Hepatocyte (in vitro differentiated cells): ENCODE data around the gene DNER. TPM values are rescaled to one million over a fixed set of nuclear protein-coding genes. Genes with fewer than 3 reads are reported as not detected.
"Not testable (repeated sequence)": the region's sequence is repeated elsewhere in the genome, so short reads cannot be mapped to it uniquely, and the experiment has no call there.

Source experiments
- DNase-seq: peaks from one replicate; pipeline ENCODE4 v3.0.0-alpha.2; 2016; ENCODE audit warnings: low spot score
- H2AFZ ChIP-seq: fragments of 200-600 bp; sonication (generic); 2 replicates; pipeline ENCODE4 v1.6.0; 2016; ENCODE audit warnings: antibody characterized with exemption, mild to moderate bottlenecking
- H3K27ac ChIP-seq: fragments of 200-600 bp; sonication (generic); 2 replicates; pipeline ENCODE4 v1.5.1; 2016; ENCODE audit warnings: mild to moderate bottlenecking
- H3K27me3 ChIP-seq: fragments of 200-600 bp; sonication (generic); 2 replicates; pipeline ENCODE4 v1.6.1; 2016
- H3K36me3 ChIP-seq: fragments of 200-600 bp; sonication (generic); replicated peaks from 2 replicates; pipeline ENCODE4 v1.5.1; 2016; ENCODE audit warnings: low read depth; ENCODE audit not compliant: insufficient read depth
- H3K4me1 ChIP-seq: fragments of 200-600 bp; sonication (generic); 2 replicates; pipeline ENCODE4 v1.5.1; 2016; ENCODE audit warnings: mild to moderate bottlenecking, moderate library complexity; ENCODE audit not compliant: insufficient read depth
- H3K4me2 ChIP-seq: fragments of 200-600 bp; sonication (generic); 2 replicates; pipeline ENCODE4 v1.6.0; 2016
- H3K4me3 ChIP-seq: fragments of 200-600 bp; sonication (generic); 2 replicates; pipeline ENCODE4 v1.5.1; 2016; ENCODE audit warnings: mild to moderate bottlenecking
- H3K79me2 ChIP-seq: fragments of 200-600 bp; sonication (generic); 2 replicates; pipeline ENCODE4 v1.6.0; 2017; ENCODE audit warnings: mild to moderate bottlenecking
- H3K9me2 ChIP-seq: fragments of 200-600 bp; sonication (generic); replicated peaks from 2 replicates; pipeline ENCODE4 v1.6.0; 2017; ENCODE audit warnings: mild to moderate bottlenecking; ENCODE audit not compliant: insufficient read depth
- H3K9me3 ChIP-seq: fragments of 200-600 bp; sonication (generic); 2 replicates; pipeline ENCODE4 v1.5.1; 2016; ENCODE audit warnings: low read depth, mild to moderate bottlenecking
- H4K20me1 ChIP-seq: fragments of 200-600 bp; sonication (generic); 2 replicates; pipeline ENCODE4 v1.6.0; 2016; ENCODE audit warnings: mild to moderate bottlenecking; ENCODE audit not compliant: insufficient read depth, poor library complexity, severe bottlenecking
- EZH2 ChIP-seq: fragments of 200-600 bp; sonication (generic); IDR thresholded peaks from 2 replicates; pipeline ENCODE4 v1.6.1; 2016; ENCODE audit warnings: antibody characterized with exemption, mild to moderate bottlenecking, borderline replicate concordance
- EZH2phosphoT487 ChIP-seq: fragments of 200-600 bp; sonication (generic); IDR thresholded peaks from one replicate; pipeline ENCODE4 v1.6.1; 2018; ENCODE audit warnings: antibody characterized with exemption, mild to moderate bottlenecking, low read depth, moderate library complexity; ENCODE audit not compliant: unreplicated experiment, severe bottlenecking
- WGBS: methylation state at CpG from one replicate; pipeline ENCODE4 v1.1.6; 2016; ENCODE audit warnings: low lambda C conversion rate; ENCODE audit errors: missing lambda C conversion rate; 5-methylcytosine and 5-hydroxymethylcytosine counted together
- polyA plus RNA-seq: library from polyadenylated mRNA; unstranded; fragments of >200 nt; fragmentation: Nextera tagmentation; extraction: Ambion mirVana; gene quantifications from 2 replicates; pipeline ENCODE4 v1.2.1, GENCODE V29; 2016
- total RNA-seq: library from RNA; depleted of rRNA; stranded (reverse); fragments of >200 nt; gene quantifications from 2 replicates; pipeline ENCODE4 v1.2.3, GENCODE V29; 2014
- TF ChIP-seq, protein P1 (sequence below): fragments of 200-600 bp; sonication (generic); IDR thresholded peaks from 2 replicates; pipeline ENCODE4 v1.5.1; 2016; ENCODE audit warnings: antibody characterized with exemption, mild to moderate bottlenecking; ENCODE audit not compliant: poor library complexity

DNER gene
- total and polyA plus RNA-seq, 2 experiments from 2014 or later: 0.37 TPM; not detected in 1

DNA sequence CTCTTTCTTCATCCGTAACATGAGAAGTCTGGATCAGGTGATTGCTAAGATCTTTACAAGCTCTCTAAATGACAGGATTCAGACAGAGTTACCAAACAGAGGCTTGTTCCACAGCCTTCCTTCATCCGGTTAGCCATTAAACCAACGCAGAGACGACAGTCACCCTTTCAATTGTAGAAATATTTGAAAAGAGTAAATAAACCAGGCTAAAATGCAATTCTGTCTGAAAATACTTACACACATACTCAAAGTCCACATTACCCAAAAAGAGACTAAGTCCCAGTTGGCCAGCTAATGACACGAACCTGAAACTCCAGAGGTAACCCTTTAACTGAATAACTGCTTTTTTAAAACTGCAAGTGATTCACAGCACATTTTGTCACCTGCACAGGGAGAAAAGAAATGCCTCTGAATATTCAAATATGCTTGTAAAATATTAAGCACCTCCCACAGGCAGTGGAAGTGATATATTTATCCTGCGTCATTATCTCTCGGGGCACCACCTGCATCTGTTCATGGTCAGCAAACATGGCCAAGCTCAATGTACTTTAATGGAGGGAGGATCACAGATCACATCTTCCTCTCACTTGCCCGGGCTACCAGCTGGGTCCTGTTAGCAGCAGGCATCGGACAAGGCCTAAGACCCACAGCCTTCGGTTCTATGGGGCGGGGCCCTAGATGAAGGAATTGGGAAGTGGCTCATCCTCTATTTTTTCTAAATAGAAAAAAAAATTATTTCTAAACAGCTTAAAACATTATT, 38.8 kb upstream of the DNER start:
- H4K20me1 ChIP-seq: no peaks in the 10 kb centered on the region
- no peaks in the 10 kb centered on the region for H3K79me2 ChIP-seq
- H3K4me2 ChIP-seq: peak overlapping the region; percentile 48
- H3K9me2 ChIP-seq: no peaks in the 10 kb centered on the region
- H3K36me3 ChIP-seq: no peaks in the 10 kb centered on the region
- H3K4me1 ChIP-seq: peaks cover 5% of the 10 kb centered on the region
- no peak overlapping the region for H3K4me3 ChIP-seq
- H3K27ac ChIP-seq: peak overlapping the region; percentile 66
- no peak overlapping the region for H2AFZ ChIP-seq
- TF ChIP-seq EZH2: no peak
- TF ChIP-seq, protein P1, sequence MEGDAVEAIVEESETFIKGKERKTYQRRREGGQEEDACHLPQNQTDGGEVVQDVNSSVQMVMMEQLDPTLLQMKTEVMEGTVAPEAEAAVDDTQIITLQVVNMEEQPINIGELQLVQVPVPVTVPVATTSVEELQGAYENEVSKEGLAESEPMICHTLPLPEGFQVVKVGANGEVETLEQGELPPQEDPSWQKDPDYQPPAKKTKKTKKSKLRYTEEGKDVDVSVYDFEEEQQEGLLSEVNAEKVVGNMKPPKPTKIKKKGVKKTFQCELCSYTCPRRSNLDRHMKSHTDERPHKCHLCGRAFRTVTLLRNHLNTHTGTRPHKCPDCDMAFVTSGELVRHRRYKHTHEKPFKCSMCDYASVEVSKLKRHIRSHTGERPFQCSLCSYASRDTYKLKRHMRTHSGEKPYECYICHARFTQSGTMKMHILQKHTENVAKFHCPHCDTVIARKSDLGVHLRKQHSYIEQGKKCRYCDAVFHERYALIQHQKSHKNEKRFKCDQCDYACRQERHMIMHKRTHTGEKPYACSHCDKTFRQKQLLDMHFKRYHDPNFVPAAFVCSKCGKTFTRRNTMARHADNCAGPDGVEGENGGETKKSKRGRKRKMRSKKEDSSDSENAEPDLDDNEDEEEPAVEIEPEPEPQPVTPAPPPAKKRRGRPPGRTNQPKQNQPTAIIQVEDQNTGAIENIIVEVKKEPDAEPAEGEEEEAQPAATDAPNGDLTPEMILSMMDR: no peak
- no peak for TF ChIP-seq EZH2phosphoT487
- 62% methylated on average over 11 of the region's 11 CpGs for WGBS
- no peaks in the 10 kb centered on the region for H3K27me3 ChIP-seq
- no peaks in the 10 kb centered on the region for H3K9me3 ChIP-seq
- DNase-seq: peak; percentile 26

DNA sequence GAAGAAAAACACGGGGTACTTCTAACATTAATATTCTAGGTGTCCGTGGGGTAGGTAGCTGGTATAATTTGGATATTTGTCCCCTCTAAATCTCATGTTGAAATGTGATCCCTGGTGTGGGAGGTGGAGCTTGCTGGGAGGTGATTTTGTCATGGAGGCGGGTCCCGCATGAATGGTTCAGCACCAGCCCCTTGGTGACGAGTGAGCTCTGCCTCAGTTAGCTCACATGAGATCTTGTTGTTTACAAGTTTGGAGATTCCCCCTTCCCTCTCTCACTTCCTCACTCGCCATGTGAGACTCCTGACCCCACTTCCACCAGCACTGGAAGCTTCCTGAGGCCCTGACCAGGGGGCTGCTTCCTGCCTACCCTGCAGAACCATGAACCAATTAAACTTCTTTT, 35.4 kb upstream of the DNER start:
- Histone ChIP-seq H3K36me3 (no peaks in the 10 kb centered on the region), H3K79me2 (no peaks in the 10 kb centered on the region), H3K27me3 (no peaks in the 10 kb centered on the region), H2AFZ (no peak overlapping the region), H3K9me3 (no peaks in the 10 kb centered on the region), H3K27ac (no peak overlapping the region), H3K4me1 (peaks cover 5% of the 10 kb centered on the region), H3K4me2 (no peak overlapping the region), H3K9me2 (no peaks in the 10 kb centered on the region), H4K20me1 (no peaks in the 10 kb centered on the region), H3K4me3 (no peak overlapping the region)
- TF ChIP-seq EZH2phosphoT487 (no peak), EZH2 (no peak)
- TF ChIP-seq, protein P1: no peak
- WGBS: 95% methylated on average over 6 of the region's 6 CpGs
- DNase-seq: no peak

DNA sequence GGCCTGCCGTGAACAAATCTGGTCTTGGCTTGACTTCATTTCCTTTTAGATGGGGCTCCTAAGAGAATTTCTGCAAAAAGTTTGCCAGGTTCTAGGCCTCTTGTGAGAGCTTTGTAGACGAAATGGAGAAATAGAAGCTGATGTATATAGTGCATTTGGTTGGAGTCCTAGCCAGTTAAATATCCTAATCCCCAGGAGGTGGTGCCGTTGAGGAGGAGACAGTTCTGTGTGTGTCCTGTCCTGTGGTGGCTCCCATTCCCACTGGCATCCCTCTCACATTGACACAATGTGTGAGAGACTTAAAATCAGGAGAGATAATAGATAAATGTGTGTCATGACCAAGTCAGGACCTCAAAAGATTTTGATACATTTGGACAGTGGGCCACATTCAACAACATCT, 34.6 kb upstream of the DNER start:
- TF ChIP-seq, protein P1: no peak
- TF ChIP-seq EZH2 (no peak), EZH2phosphoT487 (no peak)
- Histone ChIP-seq H3K27ac (no peak overlapping the region), H3K4me1 (peaks cover 5% of the 10 kb centered on the region), H3K4me2 (no peak overlapping the region), H2AFZ (no peak overlapping the region), H3K9me2 (no peaks in the 10 kb centered on the region), H3K36me3 (no peaks in the 10 kb centered on the region), H3K79me2 (no peaks in the 10 kb centered on the region), H3K27me3 (no peaks in the 10 kb centered on the region), H3K4me3 (no peak overlapping the region), H4K20me1 (no peaks in the 10 kb centered on the region), H3K9me3 (no peaks in the 10 kb centered on the region)
- WGBS: 90% methylated on average over 3 of the region's 3 CpGs
- DNase-seq: no peak

DNA sequence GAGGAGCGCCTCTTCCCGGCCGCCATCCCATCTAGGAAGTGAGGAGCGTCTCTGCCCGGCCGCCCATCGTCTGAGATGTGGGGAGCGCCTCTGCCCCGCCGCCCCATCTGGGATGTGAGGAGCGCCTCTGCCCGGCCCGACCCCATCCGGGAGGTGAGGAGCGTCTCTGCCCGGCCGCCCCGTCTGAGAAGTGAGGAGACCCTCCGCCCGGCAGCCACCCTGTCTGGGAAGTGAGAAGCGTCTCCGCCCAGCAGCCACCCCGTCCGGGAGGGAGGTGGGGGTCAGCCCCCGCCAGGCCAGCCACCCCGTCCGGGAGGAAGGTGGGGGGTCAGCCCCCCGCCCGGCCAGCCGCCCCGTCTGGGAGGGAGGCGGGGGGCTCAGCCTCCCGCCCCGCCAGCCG, 28.3 kb upstream of the DNER start:
- H3K4me3 ChIP-seq: not testable (repeated sequence)

More for the DNA sequence above, 28.3 kb upstream of the DNER start:
- not testable (repeated sequence) for H3K9me2 ChIP-seq, H2AFZ ChIP-seq, H3K27me3 ChIP-seq, H3K27ac ChIP-seq, H3K9me3 ChIP-seq, H3K4me1 ChIP-seq, H3K4me2 ChIP-seq, DNase-seq, H4K20me1 ChIP-seq, H3K36me3 ChIP-seq, H3K79me2 ChIP-seq
- WGBS: no CpG with 5 or more reads among the region's 35 CpGs
